GM23338 (cell line): Measurements from ENCODE around the gene SPATA13. TPM values are rescaled to one million over a fixed set of nuclear protein-coding genes. Genes with fewer than 3 reads are reported as not detected.
A peak's percentile ranks its signal among the peaks of the same experiment; 100 is the strongest.

ENCODE experiments used
- ATAC-seq: fragments of 200-7000 bp; cut with Tn5 transposase; 3 replicates; pipeline ENCODE4 v1.9.1; 2020
- DNase-seq: peaks from one replicate; pipeline ENCODE4 v3.0.0-alpha.2; 2015; ENCODE audit warnings: low spot score
- H2AFZ ChIP-seq: fragments of 200-600 bp; sonication (generic); 2 replicates; pipeline ENCODE4 v1.8.0; 2016; ENCODE audit warnings: antibody characterized with exemption, mild to moderate bottlenecking, moderate library complexity
- H3F3A ChIP-seq: fragments of 200-600 bp; sonication (generic); replicated peaks from 2 replicates; pipeline ENCODE4 v1.8.0; 2017; ENCODE audit warnings: antibody characterized with exemption, mixed run types, low read depth
- H3K27ac ChIP-seq: fragments of 200-600 bp; sonication (generic); 2 replicates; pipeline ENCODE4 v1.6.1; 2016; ENCODE audit warnings: low read depth
- H3K27me3 ChIP-seq: fragments of 200-600 bp; sonication (generic); 2 replicates; pipeline ENCODE4 v1.8.0; 2016; ENCODE audit warnings: mild to moderate bottlenecking, mixed run types, moderate library complexity; ENCODE audit not compliant: insufficient read depth
- H3K36me3 ChIP-seq: fragments of 200-600 bp; sonication (generic); 2 replicates; pipeline ENCODE4 v1.8.0; 2016; ENCODE audit warnings: mild to moderate bottlenecking; ENCODE audit not compliant: insufficient read depth
- H3K4me1 ChIP-seq: fragments of 200-600 bp; sonication (generic); 2 replicates; pipeline ENCODE4 v1.8.0; 2016; ENCODE audit warnings: mild to moderate bottlenecking, moderate library complexity; ENCODE audit not compliant: insufficient read depth
- H3K4me2 ChIP-seq: fragments of 200-600 bp; sonication (generic); 2 replicates; pipeline ENCODE4 v1.7.1; 2017; ENCODE audit warnings: mixed run types
- H3K4me3 ChIP-seq: fragments of 200-600 bp; sonication (generic); 2 replicates; pipeline ENCODE4 v1.6.1; 2016; ENCODE audit warnings: mixed run types
- H3K79me2 ChIP-seq: fragments of 200-600 bp; sonication (generic); replicated peaks from 2 replicates; pipeline ENCODE4 v1.8.0; 2017; ENCODE audit warnings: mild to moderate bottlenecking; ENCODE audit not compliant: insufficient read depth
- H3K9me2 ChIP-seq: fragments of 200-600 bp; sonication (generic); 2 replicates; pipeline ENCODE4 v1.8.0; 2017; ENCODE audit not compliant: insufficient read depth
- H4K20me1 ChIP-seq: fragments of 200-600 bp; sonication (generic); replicated peaks from 2 replicates; pipeline ENCODE4 v1.8.0; 2017; ENCODE audit warnings: mild to moderate bottlenecking; ENCODE audit not compliant: insufficient read depth
- H3K27ac Mint-ChIP-seq: 2 replicates; pipeline ENCODE4 v1.8.0; 2020; ENCODE audit warnings: inconsistent platforms, mild to moderate bottlenecking, moderate library complexity, mixed read lengths
- H3K27me3 Mint-ChIP-seq: 3 replicates; pipeline ENCODE4 v1.8.0; 2022; ENCODE audit warnings: low read depth, mild to moderate bottlenecking, moderate library complexity, mixed read lengths, inconsistent platforms; ENCODE audit not compliant: insufficient read depth, poor library complexity
- H3K36me3 Mint-ChIP-seq: 3 replicates; pipeline ENCODE4 v1.8.0; 2021; ENCODE audit warnings: low read depth, mild to moderate bottlenecking, inconsistent platforms, moderate library complexity, mixed read lengths
- H3K4me1 Mint-ChIP-seq: 3 replicates; pipeline ENCODE4 v1.8.0; 2020; ENCODE audit warnings: mild to moderate bottlenecking, inconsistent platforms, mixed read lengths
- H3K4me3 Mint-ChIP-seq: 3 replicates; pipeline ENCODE4 v1.8.0; 2021; ENCODE audit warnings: moderate library complexity, mild to moderate bottlenecking, inconsistent platforms, mixed read lengths
- H3K9me3 Mint-ChIP-seq: 3 replicates; pipeline ENCODE4 v1.8.0; 2020; ENCODE audit warnings: moderate library complexity, mild to moderate bottlenecking, inconsistent platforms, mixed read lengths
- CREB1 ChIP-seq: fragments of 250-450 bp; sonication (Bioruptor Pico); IDR thresholded peaks from 2 replicates; pipeline ENCODE4 v1.5.0; 2020; ENCODE audit warnings: low read depth, mild to moderate bottlenecking, moderate library complexity
- EZH2 ChIP-seq: fragments of 200-600 bp; sonication (generic); IDR thresholded peaks from one replicate; pipeline ENCODE4 v1.8.0; 2017; ENCODE audit warnings: antibody characterized with exemption, mild to moderate bottlenecking, low read depth; ENCODE audit not compliant: unreplicated experiment
- EZH2phosphoT487 ChIP-seq: fragments of 200-600 bp; sonication (generic); IDR thresholded peaks from one replicate; pipeline ENCODE4 v1.8.1; 2018; ENCODE audit warnings: antibody characterized with exemption; ENCODE audit not compliant: unreplicated experiment
- JUNB ChIP-seq: IDR thresholded peaks from one replicate; pipeline ENCODE4 v1.6.1; 2016; ENCODE audit warnings: antibody characterized with exemption; ENCODE audit not compliant: unreplicated experiment
- NANOG ChIP-seq: IDR thresholded peaks from 2 replicates; pipeline ENCODE4 v1.6.1; 2016; ENCODE audit warnings: antibody characterized with exemption, borderline replicate concordance
- POLR2AphosphoS5 ChIP-seq: IDR thresholded peaks from 2 replicates; pipeline ENCODE4 v1.6.1; 2016; ENCODE audit warnings: antibody characterized with exemption, low read depth
- STAT1 ChIP-seq: IDR thresholded peaks from one replicate; pipeline ENCODE4 v1.6.1; 2016; ENCODE audit warnings: antibody characterized with exemption; ENCODE audit not compliant: unreplicated experiment
- ZNF114 ChIP-seq: fragments of 250-450 bp; sonication (Bioruptor Pico); IDR thresholded peaks from 2 replicates; pipeline ENCODE4 v1.5.0; 2020; ENCODE audit warnings: mild to moderate bottlenecking, moderate library complexity
- ZNF331 ChIP-seq: fragments of 250-450 bp; sonication (Bioruptor Pico); IDR thresholded peaks from 2 replicates; pipeline ENCODE4 v1.5.0; 2020; ENCODE audit warnings: low read depth, mild to moderate bottlenecking, moderate library complexity
- polyA plus RNA-seq: library from polyadenylated mRNA; unstranded; fragments of >200 nt; fragmentation: Nextera tagmentation; extraction: Ambion mirVana; gene quantifications from 2 replicates; pipeline ENCODE4 v1.2.1, GENCODE V29; 2016
- total RNA-seq: library from RNA; depleted of rRNA; stranded (reverse); fragments of >200 nt; shearing (Covaris generic); gene quantifications from 2 replicates; pipeline ENCODE4 v1.2.3, GENCODE V29; 2014
- TF ChIP-seq, protein P1 (sequence below): IDR thresholded peaks from 2 replicates; pipeline ENCODE4 v1.6.1; 2016; ENCODE audit warnings: antibody characterized with exemption
- TF ChIP-seq, protein P2 (sequence below), 2 experiments: fragments of 200-600 bp in 1 of 2; sonication (generic) in 1 of 2; conservative IDR thresholded peaks; 2 replicates each; pipeline versions ENCODE4 v1.5.1 to v1.6.1; 2016 to 2017; ENCODE audit warnings: antibody characterized with exemption in 2 of 2, low read depth in 2 of 2, mild to moderate bottlenecking in 2 of 2, moderate library complexity in 1 of 2
- TF ChIP-seq, protein P3 (sequence below): fragments of 250-450 bp; sonication (Bioruptor Pico); IDR thresholded peaks from 2 replicates; pipeline ENCODE4 v1.5.0; 2020; ENCODE audit warnings: mild to moderate bottlenecking, moderate library complexity
- TF ChIP-seq, protein P4 (sequence below): IDR thresholded peaks from one replicate; pipeline ENCODE4 v1.6.1; 2018; ENCODE audit warnings: antibody characterized with exemption; ENCODE audit not compliant: unreplicated experiment

SPATA13 gene
- total and polyA plus RNA-seq, 2 experiments from 2014 or later, result 11.9 to 45.7 TPM

DNA sequence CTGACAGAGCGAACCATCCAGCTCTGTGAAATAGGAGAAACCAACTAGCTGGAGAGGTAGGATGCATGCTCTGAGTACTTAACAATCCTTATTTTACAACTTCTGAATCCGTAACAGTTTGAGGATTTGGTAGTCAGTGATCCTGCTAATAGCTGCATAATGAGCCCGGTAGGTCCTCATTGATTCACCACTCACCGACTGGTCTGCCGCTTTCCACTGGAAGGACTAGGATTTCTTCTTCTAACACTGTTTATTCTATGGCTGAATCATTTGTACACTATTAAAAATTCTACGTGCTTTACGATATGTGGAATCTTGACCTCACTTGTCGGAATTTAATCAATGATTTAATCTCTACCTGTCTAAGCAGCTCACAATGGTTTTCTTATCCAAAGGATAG lies 33.9 kb downstream of the SPATA13 start:
- TF ChIP-seq JUNB (no peak), STAT1 (no peak), EZH2phosphoT487 (no peak), POLR2AphosphoS5 (no peak), ZNF331 (CRISPR knock-in tag) (no peak), NANOG (no peak), EZH2 (no peak), CREB1 (CRISPR knock-in tag) (no peak), ZNF114 (CRISPR knock-in tag) (no peak)
- TF ChIP-seq, protein P1, sequence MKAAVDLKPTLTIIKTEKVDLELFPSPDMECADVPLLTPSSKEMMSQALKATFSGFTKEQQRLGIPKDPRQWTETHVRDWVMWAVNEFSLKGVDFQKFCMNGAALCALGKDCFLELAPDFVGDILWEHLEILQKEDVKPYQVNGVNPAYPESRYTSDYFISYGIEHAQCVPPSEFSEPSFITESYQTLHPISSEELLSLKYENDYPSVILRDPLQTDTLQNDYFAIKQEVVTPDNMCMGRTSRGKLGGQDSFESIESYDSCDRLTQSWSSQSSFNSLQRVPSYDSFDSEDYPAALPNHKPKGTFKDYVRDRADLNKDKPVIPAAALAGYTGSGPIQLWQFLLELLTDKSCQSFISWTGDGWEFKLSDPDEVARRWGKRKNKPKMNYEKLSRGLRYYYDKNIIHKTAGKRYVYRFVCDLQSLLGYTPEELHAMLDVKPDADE, result no peak
- TF ChIP-seq, protein P2, sequence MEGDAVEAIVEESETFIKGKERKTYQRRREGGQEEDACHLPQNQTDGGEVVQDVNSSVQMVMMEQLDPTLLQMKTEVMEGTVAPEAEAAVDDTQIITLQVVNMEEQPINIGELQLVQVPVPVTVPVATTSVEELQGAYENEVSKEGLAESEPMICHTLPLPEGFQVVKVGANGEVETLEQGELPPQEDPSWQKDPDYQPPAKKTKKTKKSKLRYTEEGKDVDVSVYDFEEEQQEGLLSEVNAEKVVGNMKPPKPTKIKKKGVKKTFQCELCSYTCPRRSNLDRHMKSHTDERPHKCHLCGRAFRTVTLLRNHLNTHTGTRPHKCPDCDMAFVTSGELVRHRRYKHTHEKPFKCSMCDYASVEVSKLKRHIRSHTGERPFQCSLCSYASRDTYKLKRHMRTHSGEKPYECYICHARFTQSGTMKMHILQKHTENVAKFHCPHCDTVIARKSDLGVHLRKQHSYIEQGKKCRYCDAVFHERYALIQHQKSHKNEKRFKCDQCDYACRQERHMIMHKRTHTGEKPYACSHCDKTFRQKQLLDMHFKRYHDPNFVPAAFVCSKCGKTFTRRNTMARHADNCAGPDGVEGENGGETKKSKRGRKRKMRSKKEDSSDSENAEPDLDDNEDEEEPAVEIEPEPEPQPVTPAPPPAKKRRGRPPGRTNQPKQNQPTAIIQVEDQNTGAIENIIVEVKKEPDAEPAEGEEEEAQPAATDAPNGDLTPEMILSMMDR (conservative IDR thresholded peaks at IDR 0.05; ENCODE audit: low read depth in 2 of 2), result no peak
- TF ChIP-seq, protein P3, sequence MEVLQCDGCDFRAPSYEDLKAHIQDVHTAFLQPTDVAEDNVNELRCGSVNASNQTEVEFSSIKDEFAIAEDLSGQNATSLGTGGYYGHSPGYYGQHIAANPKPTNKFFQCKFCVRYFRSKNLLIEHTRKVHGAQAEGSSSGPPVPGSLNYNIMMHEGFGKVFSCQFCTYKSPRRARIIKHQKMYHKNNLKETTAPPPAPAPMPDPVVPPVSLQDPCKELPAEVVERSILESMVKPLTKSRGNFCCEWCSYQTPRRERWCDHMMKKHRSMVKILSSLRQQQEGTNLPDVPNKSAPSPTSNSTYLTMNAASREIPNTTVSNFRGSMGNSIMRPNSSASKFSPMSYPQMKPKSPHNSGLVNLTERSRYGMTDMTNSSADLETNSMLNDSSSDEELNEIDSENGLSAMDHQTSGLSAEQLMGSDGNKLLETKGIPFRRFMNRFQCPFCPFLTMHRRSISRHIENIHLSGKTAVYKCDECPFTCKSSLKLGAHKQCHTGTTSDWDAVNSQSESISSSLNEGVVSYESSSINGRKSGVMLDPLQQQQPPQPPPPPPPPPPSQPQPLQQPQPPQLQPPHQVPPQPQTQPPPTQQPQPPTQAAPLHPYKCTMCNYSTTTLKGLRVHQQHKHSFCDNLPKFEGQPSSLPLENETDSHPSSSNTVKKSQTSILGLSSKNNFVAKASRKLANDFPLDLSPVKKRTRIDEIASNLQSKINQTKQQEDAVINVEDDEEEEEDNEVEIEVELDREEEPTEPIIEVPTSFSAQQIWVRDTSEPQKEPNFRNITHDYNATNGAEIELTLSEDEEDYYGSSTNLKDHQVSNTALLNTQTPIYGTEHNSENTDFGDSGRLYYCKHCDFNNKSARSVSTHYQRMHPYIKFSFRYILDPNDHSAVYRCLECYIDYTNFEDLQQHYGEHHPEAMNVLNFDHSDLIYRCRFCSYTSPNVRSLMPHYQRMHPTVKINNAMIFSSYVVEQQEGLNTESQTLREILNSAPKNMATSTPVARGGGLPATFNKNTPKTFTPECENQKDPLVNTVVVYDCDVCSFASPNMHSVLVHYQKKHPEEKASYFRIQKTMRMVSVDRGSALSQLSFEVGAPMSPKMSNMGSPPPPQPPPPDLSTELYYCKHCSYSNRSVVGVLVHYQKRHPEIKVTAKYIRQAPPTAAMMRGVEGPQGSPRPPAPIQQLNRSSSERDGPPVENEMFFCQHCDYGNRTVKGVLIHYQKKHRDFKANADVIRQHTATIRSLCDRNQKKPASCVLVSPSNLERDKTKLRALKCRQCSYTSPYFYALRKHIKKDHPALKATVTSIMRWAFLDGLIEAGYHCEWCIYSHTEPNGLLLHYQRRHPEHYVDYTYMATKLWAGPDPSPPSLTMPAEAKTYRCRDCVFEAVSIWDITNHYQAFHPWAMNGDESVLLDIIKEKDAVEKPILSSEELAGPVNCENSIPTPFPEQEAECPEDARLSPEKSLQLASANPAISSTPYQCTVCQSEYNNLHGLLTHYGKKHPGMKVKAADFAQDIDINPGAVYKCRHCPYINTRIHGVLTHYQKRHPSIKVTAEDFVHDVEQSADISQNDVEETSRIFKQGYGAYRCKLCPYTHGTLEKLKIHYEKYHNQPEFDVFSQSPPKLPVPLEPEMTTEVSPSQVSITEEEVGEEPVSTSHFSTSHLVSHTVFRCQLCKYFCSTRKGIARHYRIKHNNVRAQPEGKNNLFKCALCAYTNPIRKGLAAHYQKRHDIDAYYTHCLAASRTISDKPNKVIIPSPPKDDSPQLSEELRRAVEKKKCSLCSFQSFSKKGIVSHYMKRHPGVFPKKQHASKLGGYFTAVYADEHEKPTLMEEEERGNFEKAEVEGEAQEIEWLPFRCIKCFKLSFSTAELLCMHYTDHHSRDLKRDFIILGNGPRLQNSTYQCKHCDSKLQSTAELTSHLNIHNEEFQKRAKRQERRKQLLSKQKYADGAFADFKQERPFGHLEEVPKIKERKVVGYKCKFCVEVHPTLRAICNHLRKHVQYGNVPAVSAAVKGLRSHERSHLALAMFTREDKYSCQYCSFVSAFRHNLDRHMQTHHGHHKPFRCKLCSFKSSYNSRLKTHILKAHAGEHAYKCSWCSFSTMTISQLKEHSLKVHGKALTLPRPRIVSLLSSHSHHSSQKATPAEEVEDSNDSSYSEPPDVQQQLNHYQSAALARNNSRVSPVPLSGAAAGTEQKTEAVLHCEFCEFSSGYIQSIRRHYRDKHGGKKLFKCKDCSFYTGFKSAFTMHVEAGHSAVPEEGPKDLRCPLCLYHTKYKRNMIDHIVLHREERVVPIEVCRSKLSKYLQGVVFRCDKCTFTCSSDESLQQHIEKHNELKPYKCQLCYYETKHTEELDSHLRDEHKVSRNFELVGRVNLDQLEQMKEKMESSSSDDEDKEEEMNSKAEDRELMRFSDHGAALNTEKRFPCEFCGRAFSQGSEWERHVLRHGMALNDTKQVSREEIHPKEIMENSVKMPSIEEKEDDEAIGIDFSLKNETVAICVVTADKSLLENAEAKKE (CRISPR knock-in tag), result no peak
- TF ChIP-seq, protein P4, sequence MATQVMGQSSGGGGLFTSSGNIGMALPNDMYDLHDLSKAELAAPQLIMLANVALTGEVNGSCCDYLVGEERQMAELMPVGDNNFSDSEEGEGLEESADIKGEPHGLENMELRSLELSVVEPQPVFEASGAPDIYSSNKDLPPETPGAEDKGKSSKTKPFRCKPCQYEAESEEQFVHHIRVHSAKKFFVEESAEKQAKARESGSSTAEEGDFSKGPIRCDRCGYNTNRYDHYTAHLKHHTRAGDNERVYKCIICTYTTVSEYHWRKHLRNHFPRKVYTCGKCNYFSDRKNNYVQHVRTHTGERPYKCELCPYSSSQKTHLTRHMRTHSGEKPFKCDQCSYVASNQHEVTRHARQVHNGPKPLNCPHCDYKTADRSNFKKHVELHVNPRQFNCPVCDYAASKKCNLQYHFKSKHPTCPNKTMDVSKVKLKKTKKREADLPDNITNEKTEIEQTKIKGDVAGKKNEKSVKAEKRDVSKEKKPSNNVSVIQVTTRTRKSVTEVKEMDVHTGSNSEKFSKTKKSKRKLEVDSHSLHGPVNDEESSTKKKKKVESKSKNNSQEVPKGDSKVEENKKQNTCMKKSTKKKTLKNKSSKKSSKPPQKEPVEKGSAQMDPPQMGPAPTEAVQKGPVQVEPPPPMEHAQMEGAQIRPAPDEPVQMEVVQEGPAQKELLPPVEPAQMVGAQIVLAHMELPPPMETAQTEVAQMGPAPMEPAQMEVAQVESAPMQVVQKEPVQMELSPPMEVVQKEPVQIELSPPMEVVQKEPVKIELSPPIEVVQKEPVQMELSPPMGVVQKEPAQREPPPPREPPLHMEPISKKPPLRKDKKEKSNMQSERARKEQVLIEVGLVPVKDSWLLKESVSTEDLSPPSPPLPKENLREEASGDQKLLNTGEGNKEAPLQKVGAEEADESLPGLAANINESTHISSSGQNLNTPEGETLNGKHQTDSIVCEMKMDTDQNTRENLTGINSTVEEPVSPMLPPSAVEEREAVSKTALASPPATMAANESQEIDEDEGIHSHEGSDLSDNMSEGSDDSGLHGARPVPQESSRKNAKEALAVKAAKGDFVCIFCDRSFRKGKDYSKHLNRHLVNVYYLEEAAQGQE, result no peak
- no peak for ATAC-seq

More for the DNA sequence above, 33.9 kb downstream of the SPATA13 start:
- no peak overlapping the region for H2AFZ ChIP-seq
- peaks cover 82% of the 10 kb centered on the region for H3K79me2 ChIP-seq
- H3K27ac ChIP-seq, result no peak overlapping the region
- H3K9me2 ChIP-seq, result peaks cover 6% of the 10 kb centered on the region
- no peaks in the 10 kb centered on the region for H3K27me3 ChIP-seq
- H3K27ac Mint-ChIP-seq, result 0 out of 2 replicates have a peak overlapping the region, but pooled peaks have one; percentile 14
- peaks cover 27% of the 10 kb centered on the region for H3K4me1 Mint-ChIP-seq
- H4K20me1 ChIP-seq, result peaks cover 8% of the 10 kb centered on the region
- H3K4me3 ChIP-seq, result no peak overlapping the region
- no peaks in the 10 kb centered on the region for H3K36me3 ChIP-seq
- H3K36me3 Mint-ChIP-seq, result peaks cover 3% of the 10 kb centered on the region
- H3K4me3 Mint-ChIP-seq, result no peak overlapping the region
- H3F3A ChIP-seq, result no peaks in the 10 kb centered on the region
- peaks cover 26% of the 10 kb centered on the region for H3K4me1 ChIP-seq
- H3K27me3 Mint-ChIP-seq, result peaks cover 6% of the 10 kb centered on the region
- H3K9me3 Mint-ChIP-seq, result no peaks in the 10 kb centered on the region
- DNase-seq, result no peak
- no peak overlapping the region for H3K4me2 ChIP-seq
